HFFc6 (cell line): ENCODE results near the gene NKD1. TPM values are rescaled to one million over a fixed set of nuclear protein-coding genes. Genes with fewer than 3 reads are reported as not detected.

Experiments used
- DNase-seq: peaks from one replicate; pipeline ENCODE4 v3.0.0-alpha.2; 2018
- H3K27ac Mint-ChIP-seq: 2 replicates; pipeline ENCODE4 v1.8.0; 2020; ENCODE audit warnings: mild to moderate bottlenecking, mixed read lengths
- H3K27me3 Mint-ChIP-seq: 2 replicates; pipeline ENCODE4 v1.8.0; 2021; ENCODE audit warnings: mild to moderate bottlenecking, moderate library complexity, mixed read lengths; ENCODE audit not compliant: insufficient read depth
- H3K36me3 Mint-ChIP-seq: 2 replicates; pipeline ENCODE4 v1.8.0; 2021; ENCODE audit warnings: low read depth, mixed read lengths
- H3K4me1 Mint-ChIP-seq: 2 replicates; pipeline ENCODE4 v1.8.0; 2020; ENCODE audit warnings: low read depth, mixed read lengths
- H3K4me3 Mint-ChIP-seq: 2 replicates; pipeline ENCODE4 v1.8.0; 2020; ENCODE audit warnings: mild to moderate bottlenecking, moderate library complexity, mixed read lengths
- H3K9me3 Mint-ChIP-seq: 2 replicates; pipeline ENCODE4 v1.8.0; 2020; ENCODE audit warnings: mild to moderate bottlenecking, mixed read lengths
- CTCF ChIP-seq: fragments of 200-600 bp; sonication (generic); IDR thresholded peaks from 2 replicates; pipeline ENCODE4 v1.5.0; 2021; ENCODE audit warnings: antibody characterized with exemption, mild to moderate bottlenecking
- total RNA-seq, 6 experiments: library from RNA; stranded (reverse); fragmentation: NEBNext Ultra II Directional; extraction: Animal tissue kit (Norgen Biotek cat#: 25700); gene quantifications; 2 replicates in 1 of 6; 3 replicates in 5 of 6; pipeline ENCODE4 v1.2.3, GENCODE V29; 2021

The NKD1 gene
- total RNA-seq, 6 experiments from 2014 or later, result not detected

- H3K9me3 Mint-ChIP-seq, result no peaks in the 10 kb centered on the region
- TF ChIP-seq CTCF, result no peak
- peaks cover 34% of the 10 kb centered on the region for H3K27me3 Mint-ChIP-seq
- H3K36me3 Mint-ChIP-seq, result no peaks in the 10 kb centered on the region
- H3K4me1 Mint-ChIP-seq, result peaks cover 7% of the 10 kb centered on the region
- no peak overlapping the region for H3K27ac Mint-ChIP-seq
- no peak overlapping the region for H3K4me3 Mint-ChIP-seq
- no peak for DNase-seq
Measured at GRCh38 chr16:50615891-50616290, 67.7 kb downstream of the NKD1 start.

GRCh38 chr16:50616386-50616785 lies 68.2 kb downstream of the NKD1 start:
- no peak for DNase-seq
- H3K27me3 Mint-ChIP-seq, result peaks cover 34% of the 10 kb centered on the region
- H3K4me3 Mint-ChIP-seq, result no peak overlapping the region
- TF ChIP-seq CTCF, result no peak
- H3K36me3 Mint-ChIP-seq, result no peaks in the 10 kb centered on the region
- peaks cover 5% of the 10 kb centered on the region for H3K4me1 Mint-ChIP-seq
- no peak overlapping the region for H3K27ac Mint-ChIP-seq
- H3K9me3 Mint-ChIP-seq, result no peaks in the 10 kb centered on the region

GRCh38 chr16:50616883-50617645 lies 68.9 kb downstream of the NKD1 start:
- no peaks in the 10 kb centered on the region for H3K9me3 Mint-ChIP-seq
- no peak for DNase-seq
- no peak overlapping the region for H3K27ac Mint-ChIP-seq
- no peak overlapping the region for H3K4me3 Mint-ChIP-seq
- peaks cover 34% of the 10 kb centered on the region for H3K27me3 Mint-ChIP-seq
- no peak for TF ChIP-seq CTCF
- no peaks in the 10 kb centered on the region for H3K36me3 Mint-ChIP-seq
- H3K4me1 Mint-ChIP-seq, result no peaks in the 10 kb centered on the region

- Mint-ChIP-seq H3K36me3 (no peaks in the 10 kb centered on the region), H3K9me3 (no peaks in the 10 kb centered on the region), H3K27ac (no peak overlapping the region), H3K27me3 (peaks cover 29% of the 10 kb centered on the region), H3K4me1 (no peaks in the 10 kb centered on the region), H3K4me3 (no peak overlapping the region)
- DNase-seq, result no peak
- no peak for TF ChIP-seq CTCF
Measured at GRCh38 chr16:50617646-50618184, 69.5 kb downstream of the NKD1 start.

GRCh38 chr16:50618238-50618918 lies 70.2 kb downstream of the NKD1 start:
- Mint-ChIP-seq H3K4me3 (no peak overlapping the region), H3K27me3 (peaks cover 22% of the 10 kb centered on the region), H3K4me1 (no peaks in the 10 kb centered on the region), H3K9me3 (no peaks in the 10 kb centered on the region), H3K27ac (no peak overlapping the region), H3K36me3 (no peaks in the 10 kb centered on the region)
- TF ChIP-seq CTCF, result no peak
- no peak for DNase-seq
